Left renal pelvis (tissue), 4 donors: ENCODE data around the gene LRP5. TPM values are rescaled to one million over a fixed set of nuclear protein-coding genes. Genes with fewer than 3 reads are reported as not detected.
"Not testable (repeated sequence)": the region's sequence is repeated elsewhere in the genome, so short reads cannot be mapped to it uniquely, and the experiment has no call there.

Experiments
- DNase-seq, 4 donors: peaks; one replicate each; pipeline ENCODE4 v3.0.0-alpha.2; 2013; ENCODE audit warnings: low read depth in 4 of 4, low spot score in 3 of 4
- polyA plus RNA-seq, 4 donors: library from polyadenylated mRNA; unstranded; fragments of 120-200 nt; gene quantifications; one replicate each; pipeline ENCODE4 v1.2.1, GENCODE V29; 2013; ENCODE audit not compliant: insufficient read length in 4 of 4

Gene LRP5
- polyA plus RNA-seq, 4 donors = 30.2 to 62.1 (median 38.7) TPM

GRCh38 chr11:68381716-68382115 lies 69.3 kb downstream of the LRP5 start:
- no peak for DNase-seq

GRCh38 chr11:68382358-68382998 lies 70.1 kb downstream of the LRP5 start:
- DNase-seq = no peak

GRCh38 chr11:68383976-68384501 lies 71.6 kb downstream of the LRP5 start:
- DNase-seq = no peak

GRCh38 chr11:68384530-68385081 lies 72.2 kb downstream of the LRP5 start:
- no peak for DNase-seq

- no peak for DNase-seq
These were observed 72.7 kb downstream of the LRP5 start for GRCh38 chr11:68385128-68385527.

- no peak for DNase-seq
These were observed 74.1 kb downstream of the LRP5 start for GRCh38 chr11:68386331-68386978.

- DNase-seq = no peak
These were observed 75.4 kb downstream of the LRP5 start for GRCh38 chr11:68387840-68388239.

- no peak for DNase-seq
These were observed 76.3 kb downstream of the LRP5 start for GRCh38 chr11:68388595-68389198.

GRCh38 chr11:68390315-68390714 lies 77.9 kb downstream of the LRP5 start:
- no peak for DNase-seq

- DNase-seq = no peak
These were observed 80.4 kb downstream of the LRP5 start for GRCh38 chr11:68392822-68393221.

- no peak for DNase-seq
These were observed 84.1 kb downstream of the LRP5 start for GRCh38 chr11:68396516-68396915.

- no peak for DNase-seq
These were observed 84.9 kb downstream of the LRP5 start for GRCh38 chr11:68397256-68397655.

- DNase-seq = no peak
These were observed 86.8 kb downstream of the LRP5 start for GRCh38 chr11:68398995-68399851.

GRCh38 chr11:68399916-68400315 lies 87.5 kb downstream of the LRP5 start:
- no peak for DNase-seq

GRCh38 chr11:68400584-68400983 lies 88.2 kb downstream of the LRP5 start:
- not testable (repeated sequence) for DNase-seq

GRCh38 chr11:68401856-68402255 lies 89.5 kb downstream of the LRP5 start:
- DNase-seq = no peak

GRCh38 chr11:68402355-68403031 lies 90.1 kb downstream of the LRP5 start:
- no peak for DNase-seq

GRCh38 chr11:68403424-68403823 lies 91.0 kb downstream of the LRP5 start:
- DNase-seq = no peak

- DNase-seq = no peak
These were observed 91.4 kb downstream of the LRP5 start for GRCh38 chr11:68403831-68404230.
